Measurements from ENCODE around the gene CP.

DNA sequence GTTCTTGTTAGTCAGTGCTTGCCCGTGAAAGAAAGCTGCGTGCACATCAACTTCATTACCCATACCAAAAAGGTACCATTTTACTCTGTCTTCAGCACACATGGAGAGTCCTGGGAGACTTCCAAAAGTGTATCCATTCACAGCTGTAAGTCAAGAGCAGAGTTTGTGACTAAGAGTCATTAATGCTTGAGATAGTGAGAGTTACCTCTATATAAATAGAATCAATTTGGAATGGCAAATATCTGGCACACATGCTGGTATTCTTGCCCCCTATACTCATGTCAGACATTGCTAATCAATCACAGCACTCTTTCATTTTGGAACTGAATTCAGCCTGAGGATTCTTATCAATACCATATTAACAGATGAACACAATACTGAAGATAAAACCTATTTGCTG lies 14.2 kb downstream of the CP start:
- TF ChIP-seq CTCF (IDR thresholded peaks at IDR 0.05) (no peak), POLR2A (IDR thresholded peaks at IDR 0.05) (no peak)
